GM21526 (cell line): Measurements from ENCODE around the gene NUDCD3.

Experiments used
- ATAC-seq: cut with Tn5 transposase; IDR thresholded peaks from one replicate; pipeline ENCODE4 v1.9.1; 2021; ENCODE audit warnings: moderate library complexity; ENCODE audit not compliant: unreplicated experiment, low FRiP score

The NUDCD3 gene

GRCh38 chr7:44386139-44386913 lies 104.1 kb downstream of the NUDCD3 start:
- ATAC-seq: no peak

- ATAC-seq: no peak
These were observed 104.9 kb downstream of the NUDCD3 start for GRCh38 chr7:44385434-44386138.

GRCh38 chr7:44384586-44385433 lies 105.6 kb downstream of the NUDCD3 start:
- no peak for ATAC-seq

GRCh38 chr7:44383566-44383965 lies 106.9 kb downstream of the NUDCD3 start:
- no peak for ATAC-seq

DNA sequence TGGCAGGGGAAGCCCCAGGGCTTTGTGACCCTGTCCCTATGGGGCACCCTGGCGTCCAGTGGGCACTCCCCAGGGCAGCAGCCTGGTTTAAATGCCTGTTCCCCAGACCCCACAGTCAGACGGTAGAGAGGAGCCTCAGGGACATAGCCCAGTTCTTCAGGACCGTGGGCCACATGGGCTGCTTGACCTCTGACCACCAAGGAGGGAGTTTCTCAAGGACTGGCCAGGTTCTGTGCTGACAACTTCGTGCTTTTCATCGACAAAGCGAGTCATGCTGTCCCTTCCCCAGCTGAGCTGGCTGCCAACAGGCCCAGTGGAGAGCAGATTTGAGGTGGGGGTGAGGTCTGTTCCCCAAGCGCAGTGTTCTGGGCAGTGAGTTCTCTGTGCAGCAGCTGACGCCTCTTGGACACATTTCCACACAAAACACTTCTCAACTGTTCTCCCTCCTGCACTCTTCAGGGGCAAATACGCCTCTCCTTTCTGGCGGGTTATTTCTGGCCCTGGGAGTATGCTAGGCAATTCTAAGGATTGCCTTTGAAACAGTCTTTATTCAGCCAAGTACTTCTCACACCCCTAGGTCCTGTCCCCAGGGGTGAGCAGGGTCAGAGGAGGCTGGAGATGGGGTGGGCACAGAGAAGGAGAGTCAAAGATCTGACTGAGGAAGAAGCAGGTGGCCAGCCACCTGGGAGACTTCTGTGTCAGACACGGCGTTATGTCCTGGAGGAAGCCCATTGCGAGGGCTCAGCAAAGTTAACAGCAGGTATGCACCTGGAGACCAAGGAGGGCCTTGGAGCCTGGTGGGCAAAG lies 107.8 kb downstream of the NUDCD3 start:
- no peak for ATAC-seq

- ATAC-seq: no peak
These were observed 108.8 kb downstream of the NUDCD3 start for GRCh38 chr7:44381494-44382220.

GRCh38 chr7:44380831-44381493 lies 109.5 kb downstream of the NUDCD3 start:
- ATAC-seq: no peak

DNA sequence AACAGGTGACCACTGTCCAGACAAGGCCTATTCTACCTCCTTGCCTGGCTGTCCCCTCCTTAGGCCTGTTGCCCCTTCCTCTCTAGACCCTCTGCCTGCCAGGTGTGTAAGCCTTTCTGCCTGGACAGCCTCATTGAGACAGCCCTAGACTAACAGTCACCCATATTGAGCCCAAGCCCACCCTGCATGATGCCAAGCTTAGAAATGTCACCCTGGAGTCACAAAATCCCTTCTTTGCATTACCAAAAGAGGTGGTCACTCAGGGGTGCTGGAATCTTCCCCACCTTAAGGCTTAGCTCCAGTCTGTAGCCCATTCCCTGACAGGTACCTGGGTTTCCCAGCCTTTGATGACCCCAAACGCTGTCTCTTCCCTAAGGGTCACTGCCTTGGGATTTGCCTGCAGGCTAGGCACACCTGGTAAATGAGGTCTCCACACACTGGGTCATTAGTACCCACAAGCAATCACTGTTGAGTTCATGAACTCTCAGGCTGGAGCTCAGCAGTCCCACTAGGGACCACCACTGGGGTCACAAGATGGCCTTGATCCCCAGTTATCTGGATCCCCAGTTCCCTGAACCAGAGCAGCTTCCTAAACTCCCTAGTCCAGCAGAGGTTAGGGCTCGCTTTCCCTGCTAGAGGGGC lies 110.1 kb downstream of the NUDCD3 start:
- ATAC-seq: no peak

DNA sequence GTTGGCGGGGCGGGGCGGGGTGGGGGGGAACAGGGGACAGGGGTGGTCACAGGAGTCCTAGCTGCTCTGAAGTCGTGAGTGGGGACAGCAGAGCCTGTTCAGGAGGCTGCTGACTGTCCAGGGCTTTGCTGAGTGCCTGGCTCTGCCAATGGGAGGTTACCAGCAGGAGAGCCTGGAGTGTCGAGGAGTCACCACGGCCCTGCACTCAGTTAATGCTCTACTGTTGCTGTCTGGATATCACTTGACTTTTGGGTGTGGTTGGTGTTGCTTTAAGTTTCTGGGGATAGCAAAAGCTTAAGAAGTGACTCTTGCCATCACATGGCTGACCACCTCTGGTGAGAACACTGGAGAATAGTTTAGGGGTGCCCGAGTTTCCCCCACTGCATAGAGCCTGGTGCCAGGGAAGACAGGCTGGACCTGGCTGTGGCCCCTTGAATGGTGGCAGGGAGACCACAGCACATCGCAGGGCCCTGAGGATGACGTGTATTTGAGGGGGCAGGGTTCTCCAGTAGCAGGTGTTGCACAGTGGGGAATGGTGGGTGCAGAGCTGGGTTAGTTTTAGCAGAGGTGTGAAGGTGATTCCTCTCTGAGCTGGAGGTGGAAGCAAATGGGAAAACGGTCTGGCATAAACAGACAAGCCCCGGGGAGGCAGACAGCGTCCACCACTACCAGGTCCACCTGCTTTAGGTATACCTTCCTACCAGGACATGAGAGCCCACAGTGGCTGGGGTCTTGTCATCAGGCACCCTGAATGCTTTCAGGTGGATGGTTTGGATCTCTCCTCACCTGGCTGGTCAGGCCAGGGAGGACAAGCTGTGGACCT lies 110.9 kb downstream of the NUDCD3 start:
- no peak for ATAC-seq

DNA sequence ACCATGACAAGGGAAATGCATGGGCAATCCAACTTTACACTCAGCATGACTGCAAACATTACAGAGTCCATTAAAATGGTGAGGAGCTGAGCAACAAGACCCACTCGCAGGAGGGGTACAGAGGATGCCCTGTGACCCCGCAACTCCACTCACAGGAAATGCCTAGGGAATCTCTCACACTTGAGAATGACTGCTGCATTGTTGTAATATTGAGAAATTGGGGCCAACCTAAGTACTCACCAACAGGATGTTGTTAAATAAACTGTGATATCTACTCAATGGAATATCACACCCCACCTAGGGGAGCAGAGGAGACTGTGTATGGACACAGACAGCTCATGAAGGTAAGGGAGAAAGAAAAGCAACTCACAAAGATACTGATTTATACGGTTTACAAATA lies 111.7 kb downstream of the NUDCD3 start:
- ATAC-seq: no peak

DNA sequence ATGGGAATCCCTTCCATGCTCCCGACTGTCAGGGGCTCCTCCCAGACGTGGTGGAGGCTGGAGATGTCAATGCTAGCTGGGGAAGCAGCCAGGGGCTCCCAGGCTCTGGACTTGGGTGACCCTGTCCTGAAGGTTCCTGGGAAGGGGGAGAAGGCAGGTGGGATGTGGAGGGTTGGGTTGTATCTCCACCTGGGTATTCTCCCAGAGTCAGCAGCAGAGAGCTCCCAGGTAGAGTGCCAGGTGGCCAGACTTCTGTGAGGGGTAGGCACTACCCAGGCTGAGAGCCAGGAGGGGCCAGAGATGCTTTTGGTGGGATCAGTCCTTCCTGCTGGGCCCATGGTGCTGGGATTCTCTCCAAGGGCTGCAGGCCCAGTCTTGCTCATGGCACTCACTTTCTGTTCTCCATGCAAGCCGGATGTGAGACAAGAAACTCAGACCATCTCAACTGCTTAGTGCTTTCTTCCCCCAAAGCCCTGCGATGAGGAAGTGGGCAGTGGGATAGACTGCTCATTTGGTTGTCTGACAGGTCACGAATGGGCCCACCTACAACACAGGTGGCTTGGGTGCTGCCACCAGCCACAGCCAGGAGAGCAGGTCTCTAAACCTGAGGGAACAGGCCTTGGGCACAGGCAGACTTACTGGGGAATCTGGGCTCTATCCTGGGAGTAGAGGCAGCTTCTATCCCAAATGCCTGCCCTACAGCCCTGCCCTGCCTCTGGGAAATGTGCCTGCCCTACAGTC lies 112.6 kb downstream of the NUDCD3 start:
- ATAC-seq: peak; percentile 58

- no peak for ATAC-seq
These were observed 113.4 kb downstream of the NUDCD3 start for GRCh38 chr7:44377134-44377463.

DNA sequence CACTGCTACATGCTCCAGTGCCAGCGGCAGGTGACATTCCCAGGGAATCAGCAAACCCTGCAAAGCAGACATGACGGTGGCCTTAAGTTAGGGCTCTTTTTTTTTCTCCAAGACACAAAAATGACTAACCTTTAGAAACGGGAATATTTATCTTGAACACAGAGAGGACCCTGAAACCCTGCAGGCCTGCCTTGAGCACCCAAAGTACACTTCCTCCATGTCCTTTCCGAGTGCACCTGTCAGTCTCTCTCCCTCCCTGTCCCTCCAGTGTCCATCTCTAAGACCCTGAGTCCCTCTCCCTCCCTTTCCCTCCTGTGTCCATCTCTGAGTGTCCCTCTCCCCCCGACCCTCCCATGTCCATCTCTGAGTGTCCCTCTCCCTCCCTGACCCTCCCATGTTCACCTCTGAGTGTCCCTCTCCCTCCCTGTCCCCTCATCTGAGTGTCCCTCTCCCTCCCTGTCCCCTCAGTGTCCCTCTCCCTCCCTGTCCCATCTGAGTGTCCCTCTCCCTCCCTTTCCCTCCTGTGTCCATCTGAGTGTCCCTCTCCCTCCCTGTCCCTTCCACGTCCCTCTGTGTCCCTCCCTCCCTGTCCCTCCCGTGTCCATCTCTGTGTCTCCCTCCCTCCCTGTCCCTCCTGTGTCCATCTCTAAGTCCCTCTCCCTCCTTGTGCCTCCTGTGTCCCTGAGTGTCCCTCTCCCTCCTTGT lies 113.9 kb downstream of the NUDCD3 start:
- ATAC-seq: no peak

- ATAC-seq: no peak
These were observed 114.5 kb downstream of the NUDCD3 start for GRCh38 chr7:44375926-44376342.

GRCh38 chr7:44375236-44375699 lies 115.2 kb downstream of the NUDCD3 start:
- ATAC-seq: no peak

- ATAC-seq: no peak
These were observed 116.3 kb downstream of the NUDCD3 start for GRCh38 chr7:44374007-44374763.
